ENCODE data around the gene ADARB2. TPM values are rescaled to one million over a fixed set of nuclear protein-coding genes. Genes with fewer than 3 reads are reported as not detected.

Gene ADARB2
- total and polyA plus RNA-seq, 10 of the 15 experiments (the other 5 are each of a cell fraction or from before 2014, with no cell fraction given): 0.02 to 4.1 (median 0.76) TPM

- no TSS peak for BruUV-seq (replicated peaks)
- Histone ChIP-seq H3K27me3 (replicated peaks in 1 of 2; ENCODE audit: control insufficient read depth in 2 of 2, insufficient read depth in 2 of 2, low read length in 1 of 2) (no peaks in the 10 kb centered on the region), H3K4me3 (no peak overlapping the region), H3K4me2 (ENCODE audit: control insufficient read depth, insufficient read depth) (no peak overlapping the region), H4K20me1 (ENCODE audit: control insufficient read depth, insufficient read depth) (no peaks in the 10 kb centered on the region), H3K9ac (ENCODE audit: control insufficient read depth, insufficient read depth, low read length) (no peak overlapping the region), H3K79me2 (ENCODE audit: control insufficient read depth, insufficient read depth, low read length) (no peaks in the 10 kb centered on the region), H3K27ac (ENCODE audit: control insufficient read depth, insufficient read depth) (no peak overlapping the region), H3K4me1 (ENCODE audit: control insufficient read depth, insufficient read depth, low read length) (no peaks in the 10 kb centered on the region), H2AFZ (ENCODE audit: control insufficient read depth, low read depth, low read length) (no peak overlapping the region), H3K36me3 (ENCODE audit: control insufficient read depth in 2 of 2, insufficient read depth in 2 of 2, low read length in 1 of 2) (no peaks in the 10 kb centered on the region), H3K9me3 (replicated peaks; ENCODE audit: control insufficient read depth, insufficient read depth, low read length) (no peaks in the 10 kb centered on the region)
- no peak for FAIRE-seq
- in situ Hi-C loops (cut with MboI): no loop called here
- TF ChIP-seq HCFC1 (IDR thresholded peaks at IDR 0.05; ENCODE audit: low read length) (no peak), IRF3 (IDR thresholded peaks at IDR 0.05) (no peak), PBX3 (IDR thresholded peaks at IDR 0.05; ENCODE audit: insufficient replicate concordance, low read depth, low read length) (no peak)
- DNase-seq (ENCODE audit: low read depth, low spot score): no peak
- ChIA-PET POLR2A (no interaction called here), SMC1A (ENCODE audit: uncharacterized antibody, unreplicated experiment) (no interaction called here), CTCF (no interaction called here), RAD21 (ENCODE audit: unreplicated experiment) (no interaction called here)
- 30% methylated on average over 8 of the region's 8 CpGs for WGBS (ENCODE audit: insufficient coverage, insufficient replicate concordance, low lambda C conversion rate, missing lambda C conversion rate)
- intact Hi-C loops (cut with micrococcal nuclease; ENCODE audit: unreplicated experiment): no loop called here
- ATAC-seq: no peak
Observed at GRCh38 chr10:1290071-1290471, 447.3 kb downstream of the ADARB2 start.

GRCh38 chr10:1289591-1289990 is 447.7 kb downstream of the ADARB2 start:
- Histone ChIP-seq H3K27me3 (replicated peaks in 1 of 2; ENCODE audit: control insufficient read depth in 2 of 2, insufficient read depth in 2 of 2, low read length in 1 of 2) (no peaks in the 10 kb centered on the region), H3K9ac (ENCODE audit: control insufficient read depth, insufficient read depth, low read length) (no peak overlapping the region), H3K4me3 (no peak overlapping the region), H3K27ac (ENCODE audit: control insufficient read depth, insufficient read depth) (no peak overlapping the region), H3K4me2 (ENCODE audit: control insufficient read depth, insufficient read depth) (no peak overlapping the region), H4K20me1 (ENCODE audit: control insufficient read depth, insufficient read depth) (no peaks in the 10 kb centered on the region), H3K4me1 (ENCODE audit: control insufficient read depth, insufficient read depth, low read length) (no peaks in the 10 kb centered on the region), H3K79me2 (ENCODE audit: control insufficient read depth, insufficient read depth, low read length) (no peaks in the 10 kb centered on the region), H3K36me3 (ENCODE audit: control insufficient read depth in 2 of 2, insufficient read depth in 2 of 2, low read length in 1 of 2) (no peaks in the 10 kb centered on the region), H2AFZ (ENCODE audit: control insufficient read depth, low read depth, low read length) (no peak overlapping the region), H3K9me3 (replicated peaks; ENCODE audit: control insufficient read depth, insufficient read depth, low read length) (no peaks in the 10 kb centered on the region)
- 33% methylated on average over 16 of the region's 16 CpGs for WGBS (ENCODE audit: insufficient coverage, insufficient replicate concordance, low lambda C conversion rate, missing lambda C conversion rate)
- ChIA-PET RAD21 (ENCODE audit: unreplicated experiment) (no interaction called here), POLR2A (no interaction called here), CTCF (no interaction called here), SMC1A (ENCODE audit: uncharacterized antibody, unreplicated experiment) (no interaction called here)
- DNase-seq (ENCODE audit: low read depth, low spot score) (no peak), ATAC-seq (no peak), FAIRE-seq (no peak)
- no TSS peak for BruUV-seq (replicated peaks)
- intact Hi-C loops (cut with micrococcal nuclease; ENCODE audit: unreplicated experiment) (no loop called here), in situ Hi-C loops (cut with MboI) (no loop called here)
- no peak for TF ChIP-seq CHD4 (IDR thresholded peaks at IDR 0.05)
- TF ChIP-seq SMAD5 (IDR thresholded peaks at IDR 0.05; ENCODE audit: low read depth): no peak
- no peak for TF ChIP-seq ZNF24 (IDR thresholded peaks at IDR 0.05)

All from GM12878 (cell line).